GM12878 (cell line): ENCODE results near the gene FBXW8.

Experiments used
- CTCF ChIP-seq, 3 experiments: IDR thresholded peaks in 2 of 3; conservative IDR thresholded peaks in 1 of 3; 2 replicates each; pipeline ENCODE4 v1.5.1; 2011; ENCODE audit warnings: low read depth in 3 of 3, low read length in 3 of 3, mild to moderate bottlenecking in 3 of 3, control low read depth in 2 of 3, moderate library complexity in 2 of 3, inconsistent platforms in 1 of 3, mixed read lengths in 1 of 3; ENCODE audit not compliant: control insufficient read depth in 2 of 3, insufficient read depth in 1 of 3; ENCODE audit errors: extremely low read depth in 1 of 3
- EZH2 ChIP-seq: IDR thresholded peaks from 2 replicates; pipeline ENCODE4 v1.6.1; 2012; ENCODE audit warnings: low read depth, mild to moderate bottlenecking, control low read depth, inconsistent platforms, low read length, borderline replicate concordance; ENCODE audit not compliant: control insufficient read depth
- MLLT1 ChIP-seq: fragments of 450-650 bp; IDR thresholded peaks from 2 replicates; pipeline ENCODE4 v1.6.1; 2016; ENCODE audit warnings: mild to moderate bottlenecking

- TF ChIP-seq MLLT1 (no peak), EZH2 (no peak), CTCF (IDR thresholded peaks at IDR 0.05 in 2 of 3, conservative IDR thresholded peaks at IDR 0.05 in 1 of 3; ENCODE audit: control insufficient read depth in 2 of 3, extremely low read depth in 1 of 3, insufficient read depth in 1 of 3, low read depth in 3 of 3, low read length in 3 of 3) (no peak)
Observed at GRCh38 chr12:116978791-116979508, 68.2 kb downstream of the FBXW8 start.
